Measurements from ENCODE around the gene PDE6A. TPM values are rescaled to one million over a fixed set of nuclear protein-coding genes. Genes with fewer than 3 reads are reported as not detected.

PDE6A gene
- total and polyA plus RNA-seq, 4 donors = 0.06 TPM; not detected in 3

DNA sequence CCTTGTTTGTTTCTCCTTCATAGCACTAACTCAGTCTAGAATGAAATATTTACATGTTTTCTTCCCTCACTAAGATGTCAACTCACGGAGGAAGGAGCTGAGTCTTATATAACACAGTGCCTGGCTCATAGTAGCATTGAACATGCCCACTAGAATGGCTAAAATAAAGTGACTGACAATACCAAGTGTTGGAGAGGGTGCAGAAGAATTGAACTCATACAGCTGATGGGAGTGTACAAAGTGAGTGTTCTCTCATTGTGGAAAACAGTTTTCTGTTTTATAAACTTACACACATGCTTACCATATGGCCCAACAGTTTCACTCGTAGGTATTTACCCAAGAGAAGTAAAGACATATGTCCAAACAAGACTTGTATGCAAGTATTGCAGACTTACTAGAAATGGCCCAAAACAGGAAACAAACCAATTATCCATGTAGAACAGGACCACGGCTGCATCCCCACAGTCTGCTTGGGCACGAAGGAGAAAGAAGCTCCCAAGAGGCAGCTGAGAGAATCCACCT lies 127.0 kb downstream of the PDE6A start:
- WGBS = 92% methylated on average over 4 of the region's 4 CpGs
- no peaks in the 10 kb centered on the region for H3K9me3 ChIP-seq (ENCODE audit: control insufficient read depth in 4 of 4, low read length in 3 of 4)
- no peak overlapping the region for H3K27ac ChIP-seq (ENCODE audit: low read depth in 1 of 2, low read length in 2 of 2)
- no peak overlapping the region for H3K4me3 ChIP-seq (ENCODE audit: low read depth in 1 of 3, low read length in 3 of 3)
- no peak for TF ChIP-seq TAF1 (conservative IDR thresholded peaks at IDR 0.05)
- TF ChIP-seq CTCF (IDR thresholded peaks at IDR 0.05; ENCODE audit: low read depth, low read length, missing input control) = no peak
- no peak for DNase-seq (ENCODE audit: low spot score)
- no peak overlapping the region for H3K9ac ChIP-seq (ENCODE audit: low read depth in 1 of 2, low read length in 2 of 2)
- H3K36me3 ChIP-seq (ENCODE audit: control insufficient read depth in 4 of 4, insufficient read depth in 3 of 4, low read depth in 1 of 4, low read length in 3 of 4) = peaks cover 0 to 7% (median 0%) of the 10 kb centered on the region in 4 donors
- H3K4me1 ChIP-seq (ENCODE audit: control insufficient read depth in 4 of 4, insufficient read depth in 4 of 4, low read length in 3 of 4) = no peaks in the 10 kb centered on the region
- H3K27me3 ChIP-seq (ENCODE audit: control insufficient read depth in 4 of 4, insufficient read depth in 4 of 4, low read length in 3 of 4) = no peaks in the 10 kb centered on the region

GRCh38 chr5:149816661-149817060 lies 127.9 kb downstream of the PDE6A start:
- no peak overlapping the region for H3K27ac ChIP-seq (ENCODE audit: low read depth in 1 of 2, low read length in 2 of 2)
- TF ChIP-seq YY1 (IDR thresholded peaks at IDR 0.05) (no peak), REST (IDR thresholded peaks at IDR 0.05) (no peak)
- H3K4me1 ChIP-seq (ENCODE audit: control insufficient read depth in 4 of 4, insufficient read depth in 4 of 4, low read length in 3 of 4) = no peaks in the 10 kb centered on the region
- H3K4me3 ChIP-seq (ENCODE audit: low read depth in 1 of 3, low read length in 3 of 3) = no peak overlapping the region
- no peak for DNase-seq (ENCODE audit: low spot score)
- H3K9me3 ChIP-seq (ENCODE audit: control insufficient read depth in 4 of 4, low read length in 3 of 4) = no peaks in the 10 kb centered on the region
- no peaks in the 10 kb centered on the region for H3K27me3 ChIP-seq (ENCODE audit: control insufficient read depth in 4 of 4, insufficient read depth in 4 of 4, low read length in 3 of 4)
- peaks cover 0 to 2% (median 0%) of the 10 kb centered on the region in 4 donors for H3K36me3 ChIP-seq (ENCODE audit: control insufficient read depth in 4 of 4, insufficient read depth in 3 of 4, low read depth in 1 of 4, low read length in 3 of 4)
- H3K9ac ChIP-seq (ENCODE audit: low read depth in 1 of 2, low read length in 2 of 2) = no peak overlapping the region
- 47% methylated on average over 2 of the region's 2 CpGs for WGBS

- H3K9ac ChIP-seq (ENCODE audit: low read depth in 1 of 2, low read length in 2 of 2) = no peak overlapping the region
- no peaks in the 10 kb centered on the region for H3K4me1 ChIP-seq (ENCODE audit: control insufficient read depth in 4 of 4, insufficient read depth in 4 of 4, low read length in 3 of 4)
- no peak overlapping the region for H3K4me3 ChIP-seq (ENCODE audit: low read depth in 1 of 3, low read length in 3 of 3)
- TF ChIP-seq YY1 (IDR thresholded peaks at IDR 0.05) = no peak
- no peak for TF ChIP-seq REST (IDR thresholded peaks at IDR 0.05)
- no peak for TF ChIP-seq ZBTB33 (IDR thresholded peaks at IDR 0.05)
- no peak for TF ChIP-seq TAF1 (conservative IDR thresholded peaks at IDR 0.05)
- TF ChIP-seq HNF4A (conservative IDR thresholded peaks at IDR 0.05) = no peak
- no peak for TF ChIP-seq FOXA1 (IDR thresholded peaks at IDR 0.05)
- no peak for TF ChIP-seq EGR1 (IDR thresholded peaks at IDR 0.05; ENCODE audit: low read depth in 2 of 2)
- no peak for TF ChIP-seq JUND (IDR thresholded peaks at IDR 0.05)
- no peak for DNase-seq (ENCODE audit: low spot score)
- no peaks in the 10 kb centered on the region for H3K36me3 ChIP-seq (ENCODE audit: control insufficient read depth in 4 of 4, insufficient read depth in 3 of 4, low read depth in 1 of 4, low read length in 3 of 4)
- no peaks in the 10 kb centered on the region for H3K9me3 ChIP-seq (ENCODE audit: control insufficient read depth in 4 of 4, low read length in 3 of 4)
- no peaks in the 10 kb centered on the region for H3K27me3 ChIP-seq (ENCODE audit: control insufficient read depth in 4 of 4, insufficient read depth in 4 of 4, low read length in 3 of 4)
- H3K27ac ChIP-seq (ENCODE audit: low read depth in 1 of 2, low read length in 2 of 2) = no peak overlapping the region
- 65% methylated on average over 3 of the region's 3 CpGs for WGBS
Observed at GRCh38 chr5:149811453-149811852, 133.1 kb downstream of the PDE6A start.

All from liver (tissue), 9 donors.